NCI-H524 treated with DMSO at 0.1 percent for 48 hours (cell line): ENCODE measurements around the gene FXYD1.
A peak's percentile ranks its signal among the peaks of the same experiment; 100 is the strongest.
"Not testable (repeated sequence)": the region's sequence is repeated elsewhere in the genome, so short reads cannot be mapped to it uniquely, and the experiment has no call there.

Experiments used
- DNase-seq: peaks from one replicate; lab custom pipeline; 2025; lab: John Stamatoyannopoulos, UW

FXYD1 gene

GRCh38 chr19:35138305-35138892 lies at the start of gene FXYD1:
Gene FXYD1 (plus strand): TSS chr19:35138824. CDS start chr19:35140080, 1,256 bp downstream.
- no peak for DNase-seq

- DNase-seq = no peak
Observed at GRCh38 chr19:35089554-35089953, 49.1 kb upstream of the FXYD1 start.

- no peak for DNase-seq
Observed at GRCh38 chr19:35090160-35090505, 48.5 kb upstream of the FXYD1 start.

- DNase-seq = peak; percentile 43
Observed at GRCh38 chr19:35090506-35091214, 48.0 kb upstream of the FXYD1 start.

- no peak for DNase-seq
Observed at GRCh38 chr19:35093430-35093829, 45.2 kb upstream of the FXYD1 start.

GRCh38 chr19:35093941-35094647 lies 44.5 kb upstream of the FXYD1 start:
- no peak for DNase-seq

GRCh38 chr19:35094656-35095055 lies 44.0 kb upstream of the FXYD1 start:
- no peak for DNase-seq

- DNase-seq = peak; percentile 10
Observed at GRCh38 chr19:35095667-35096368, 42.8 kb upstream of the FXYD1 start.

- DNase-seq = no peak
Observed at GRCh38 chr19:35098413-35099049, 40.1 kb upstream of the FXYD1 start.

- DNase-seq = no peak
Observed at GRCh38 chr19:35099155-35099896, 39.3 kb upstream of the FXYD1 start.

- DNase-seq = no peak
Observed at GRCh38 chr19:35099897-35100275, 38.7 kb upstream of the FXYD1 start.

GRCh38 chr19:35100588-35101533 lies 37.8 kb upstream of the FXYD1 start:
- no peak for DNase-seq

GRCh38 chr19:35101949-35102348 lies 36.7 kb upstream of the FXYD1 start:
- not testable (repeated sequence) for DNase-seq

- not testable (repeated sequence) for DNase-seq
Observed at GRCh38 chr19:35103614-35104013, 35.0 kb upstream of the FXYD1 start.

- DNase-seq = no peak
Observed at GRCh38 chr19:35104361-35104760, 34.3 kb upstream of the FXYD1 start.

- no peak for DNase-seq
Observed at GRCh38 chr19:35105047-35105410, 33.6 kb upstream of the FXYD1 start.

- DNase-seq = no peak
Observed at GRCh38 chr19:35105411-35106290, 33.0 kb upstream of the FXYD1 start.

GRCh38 chr19:35106291-35106583 lies 32.4 kb upstream of the FXYD1 start:
- no peak for DNase-seq

- DNase-seq = no peak
Observed at GRCh38 chr19:35106898-35107541, 31.6 kb upstream of the FXYD1 start.
